ENCODE data around the gene TP53I13. TPM values are rescaled to one million over a fixed set of nuclear protein-coding genes. Genes with fewer than 3 reads are reported as not detected.
A peak's percentile ranks its signal among the peaks of the same experiment; 100 is the strongest.

The TP53I13 gene
- total and polyA plus RNA-seq, 2 donors from 2014 or later, result 51.6 to 75.5 TPM

DNA sequence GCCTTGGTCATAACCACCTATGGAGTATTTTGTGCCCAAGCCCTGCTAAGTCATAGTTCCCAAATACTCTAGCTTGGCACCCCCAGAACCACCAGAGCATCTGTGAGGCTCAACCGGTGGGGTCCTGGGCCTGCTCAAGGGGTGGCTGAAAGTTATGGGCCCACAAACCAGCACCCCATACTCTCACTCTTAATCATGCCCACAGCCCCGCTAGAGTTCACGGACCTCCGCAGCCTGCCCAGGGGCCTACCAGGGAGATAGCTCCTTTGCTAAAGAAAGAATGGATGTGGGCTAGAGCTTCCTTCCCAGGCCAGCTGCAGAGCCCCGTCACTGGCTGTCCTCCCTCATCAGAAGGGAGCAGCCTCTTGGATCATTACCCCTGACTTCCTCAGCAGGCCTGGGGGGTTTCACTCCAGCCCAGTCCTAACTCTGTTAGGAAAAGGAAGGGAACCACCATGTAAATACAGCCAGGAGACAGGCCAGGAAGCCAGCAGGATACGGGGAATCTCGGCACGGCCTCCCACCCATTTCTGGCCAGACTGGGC is 19.6 kb downstream of the TP53I13 start:
- intact Hi-C loops (cut with DNase I), result no loop called here
- DNase-seq, result no peak
- Histone ChIP-seq H3K27ac (ENCODE audit: low read depth in 2 of 2, low read length in 2 of 2) (peak overlapping the region; percentile 49 to 67), H3K36me3 (ENCODE audit: control insufficient read depth in 2 of 3, insufficient read depth in 3 of 3, low read length in 3 of 3) (no peaks in the 10 kb centered on the region), H3K9ac (ENCODE audit: low read length in 3 of 3) (peak overlapping the region in 2 of 3 donors; percentile 41 to 69), H3K4me3 (ENCODE audit: low read length in 3 of 3) (peak overlapping the region; percentile 48 to 79 (median 73)), H3K27me3 (ENCODE audit: control insufficient read depth, insufficient read depth, low read length) (no peaks in the 10 kb centered on the region), H3K9me3 (ENCODE audit: control insufficient read depth in 2 of 3, insufficient read depth in 1 of 3, low read length in 3 of 3) (no peaks in the 10 kb centered on the region), H3K4me1 (ENCODE audit: control insufficient read depth in 2 of 3, insufficient read depth in 2 of 3, low read depth in 1 of 3, low read length in 3 of 3) (peaks cover 0 to 58% (median 31%) of the 10 kb centered on the region in 3 donors)
- no peak for TF ChIP-seq CTCF (IDR thresholded peaks at IDR 0.05; ENCODE audit: borderline replicate concordance, extremely low read depth, insufficient read depth)
- no peak for FAIRE-seq

- Histone ChIP-seq H3K27ac (ENCODE audit: low read depth in 2 of 2, low read length in 2 of 2) (peak overlapping the region; percentile 49 to 67), H3K9ac (ENCODE audit: low read length in 3 of 3) (peak overlapping the region; percentile 26 to 69 (median 41)), H3K27me3 (ENCODE audit: control insufficient read depth, insufficient read depth, low read length) (no peaks in the 10 kb centered on the region), H3K36me3 (ENCODE audit: control insufficient read depth in 2 of 3, insufficient read depth in 3 of 3, low read length in 3 of 3) (no peaks in the 10 kb centered on the region), H3K4me1 (ENCODE audit: control insufficient read depth in 2 of 3, insufficient read depth in 2 of 3, low read depth in 1 of 3, low read length in 3 of 3) (peaks cover 0 to 59% (median 31%) of the 10 kb centered on the region in 3 donors), H3K9me3 (ENCODE audit: control insufficient read depth in 2 of 3, insufficient read depth in 1 of 3, low read length in 3 of 3) (no peaks in the 10 kb centered on the region), H3K4me3 (ENCODE audit: low read length in 3 of 3) (peak overlapping the region; percentile 48 to 79 (median 73))
- TF ChIP-seq CTCF (IDR thresholded peaks at IDR 0.05; ENCODE audit: borderline replicate concordance, extremely low read depth, insufficient read depth), result no peak
- no peak for FAIRE-seq
- peak in 4 of 5 donors; percentile 29 to 79 (median 62) for DNase-seq
- intact Hi-C loops (cut with DNase I), result no loop called here
Observed at GRCh38 chr17:29588562-29589411, 20.3 kb downstream of the TP53I13 start.

- Histone ChIP-seq H3K9me3 (ENCODE audit: control insufficient read depth in 2 of 3, insufficient read depth in 1 of 3, low read length in 3 of 3) (no peaks in the 10 kb centered on the region), H3K9ac (ENCODE audit: low read length in 3 of 3) (peak within 1 kb of the TSS; percentile 35 to 69 (median 41)), H3K4me3 (ENCODE audit: low read length in 3 of 3) (peak within 1 kb of the TSS; percentile 49 to 79 (median 73)), H3K4me1 (ENCODE audit: control insufficient read depth in 2 of 3, insufficient read depth in 2 of 3, low read depth in 1 of 3, low read length in 3 of 3) (peaks cover 0 to 57% (median 27%) of the 10 kb centered on the region in 3 donors), H3K27ac (ENCODE audit: low read depth in 2 of 2, low read length in 2 of 2) (peak within 1 kb of the TSS; percentile 67 to 74), H3K27me3 (ENCODE audit: control insufficient read depth, insufficient read depth, low read length) (no peaks in the 10 kb centered on the region), H3K36me3 (ENCODE audit: control insufficient read depth in 2 of 3, insufficient read depth in 3 of 3, low read length in 3 of 3) (no peaks in the 10 kb centered on the region)
- TF ChIP-seq CTCF (IDR thresholded peaks at IDR 0.05; ENCODE audit: borderline replicate concordance, extremely low read depth, insufficient read depth), result peak; percentile 20
- peak; percentile 85 to 96 (median 92) for DNase-seq
- FAIRE-seq, result no peak
- intact Hi-C loops (cut with DNase I), result no loop called here
Observed at GRCh38 chr17:29589524-29590410, 21.3 kb downstream of the TP53I13 start, which contains the start of gene GIT1. Gene GIT1 (minus strand): TSS chr17:29589648. CDS start chr17:29589378, 270 bp downstream.

Measured in kidney (tissue), 14 donors.